ENCODE results near the gene CUL5. TPM values are rescaled to one million over a fixed set of nuclear protein-coding genes. Genes with fewer than 3 reads are reported as not detected.
A peak's percentile ranks its signal among the peaks of the same experiment; 100 is the strongest.

Gene CUL5
- polyA plus RNA-seq, 3 donors = 24.7 to 37.8 (median 36.7) TPM

- TF ChIP-seq CTCF (IDR thresholded peaks at IDR 0.05) = peak; percentile 17
- Mint-ChIP-seq H3K4me1 (peaks cover 33% of the 10 kb centered on the region), H3K9me3 (no peaks in the 10 kb centered on the region), H3K27me3 (ENCODE audit: low read depth in 3 of 3) (peaks cover 0 to 1% (median 0%) of the 10 kb centered on the region in 3 donors), H3K27ac (peak within 1 kb of the TSS in 6 of 7 donors; percentile 69 to 86 (median 78)), H3K36me3 (peaks cover 2 to 7% of the 10 kb centered on the region in 2 donors), H3K4me3 (peak within 1 kb of the TSS; percentile 94 to 98)
- intact Hi-C loops (cut with micrococcal nuclease) = loop anchor here (2.0 to 10.0 kb wide), 4 partner anchors 103 to 543 kb away; partner anchors contain the start of genes ATM (in 1 of the 2), DDX10 (in 1 of the 2), NPAT (in 1 of the 2) and RAB39A (in 1 of the 2)
- H3K79me2 ChIP-seq (ENCODE audit: insufficient read depth, low read length) = peaks cover 51% of the 10 kb centered on the region
- H4K20me1 ChIP-seq (ENCODE audit: insufficient read depth, low read length) = no peaks in the 10 kb centered on the region
- H3K36me3 ChIP-seq (replicated peaks in 1 of 2; ENCODE audit: control insufficient read depth in 1 of 2, insufficient read depth in 2 of 2, low read length in 2 of 2) = no peaks in the 10 kb centered on the region
- H2AFZ ChIP-seq (ENCODE audit: insufficient read depth, low read depth, low read length, poor library complexity, severe bottlenecking) = peak within 1 kb of the TSS; percentile 98
- DNase-seq = peak; percentile 87 to 93 (median 91)
- 2% methylated on average over 50 of the region's 73 CpGs for WGBS (ENCODE audit: insufficient coverage)
- H3K9me3 ChIP-seq (replicated peaks in 1 of 2; ENCODE audit: control insufficient read depth in 1 of 2, insufficient read depth in 1 of 2, low read length in 2 of 2) = no peaks in the 10 kb centered on the region
- H3K9ac ChIP-seq (ENCODE audit: insufficient read depth, low read length, poor library complexity, severe bottlenecking) = peak within 1 kb of the TSS; percentile 71
- no peaks in the 10 kb centered on the region for H3K27me3 ChIP-seq (ENCODE audit: control insufficient read depth in 2 of 2, insufficient read depth in 2 of 2, low read length in 2 of 2)
- H3K4me2 ChIP-seq (replicated peaks; ENCODE audit: extremely low read depth, low read length, poor library complexity, severe bottlenecking) = peak within 1 kb of the TSS; percentile 82
- peaks cover 26 to 36% of the 10 kb centered on the region in 2 donors for H3K4me1 ChIP-seq (ENCODE audit: control insufficient read depth in 1 of 2, insufficient read depth in 2 of 2, low read length in 2 of 2)
- H3K4me3 ChIP-seq (replicated peaks in 1 of 3; ENCODE audit: low read depth in 2 of 3, low read length in 3 of 3) = peak within 1 kb of the TSS; percentile 64 to 83 (median 82)
- peak within 1 kb of the TSS in 1 of 2 donors; percentile 75 for H3K27ac ChIP-seq (ENCODE audit: low read depth in 1 of 2, low read length in 2 of 2)
These were observed 112.8 kb downstream of the CUL5 start, which contains the start of gene ACAT1 for GRCh38 chr11:108121274-108122155. ACAT1 (plus strand) TSS chr11:108121567; CDS start chr11:108121607, 40 bp downstream.

DNA sequence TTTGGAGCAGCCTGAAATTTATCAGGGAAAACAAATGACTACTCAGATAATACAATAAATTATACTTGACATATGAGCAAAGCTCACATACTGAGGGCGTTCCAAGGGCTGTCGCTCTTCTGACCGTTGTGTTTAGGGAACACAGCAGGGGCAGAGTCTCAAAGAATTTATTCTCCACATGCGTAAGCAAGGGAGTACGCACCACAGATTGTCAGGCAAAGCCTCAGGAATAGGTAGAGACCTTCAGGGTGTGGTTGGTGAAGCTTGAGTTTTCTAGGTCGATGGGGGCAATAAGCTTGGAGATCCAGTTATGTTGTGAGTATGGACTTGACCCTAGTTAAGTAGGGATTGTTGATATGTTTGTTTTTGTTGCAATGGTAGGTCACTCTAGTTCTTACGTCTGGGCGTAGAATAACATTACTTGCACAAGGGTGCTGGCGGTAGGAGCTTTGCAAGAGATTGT is 113.5 kb downstream of the CUL5 start:
- Histone ChIP-seq H3K9ac (ENCODE audit: insufficient read depth, low read length, poor library complexity, severe bottlenecking) (peak overlapping the region; percentile 71), H3K4me3 (replicated peaks in 1 of 3; ENCODE audit: low read depth in 2 of 3, low read length in 3 of 3) (peak overlapping the region; percentile 64 to 83 (median 82)), H3K79me2 (ENCODE audit: insufficient read depth, low read length) (peaks cover 54% of the 10 kb centered on the region), H3K9me3 (replicated peaks in 1 of 2; ENCODE audit: control insufficient read depth in 1 of 2, insufficient read depth in 1 of 2, low read length in 2 of 2) (no peaks in the 10 kb centered on the region), H3K36me3 (replicated peaks in 1 of 2; ENCODE audit: control insufficient read depth in 1 of 2, insufficient read depth in 2 of 2, low read length in 2 of 2) (no peaks in the 10 kb centered on the region), H3K27me3 (ENCODE audit: control insufficient read depth in 2 of 2, insufficient read depth in 2 of 2, low read length in 2 of 2) (no peaks in the 10 kb centered on the region), H3K27ac (ENCODE audit: low read depth in 1 of 2, low read length in 2 of 2) (no peak overlapping the region), H3K4me1 (ENCODE audit: control insufficient read depth in 1 of 2, insufficient read depth in 2 of 2, low read length in 2 of 2) (peaks cover 26 to 36% of the 10 kb centered on the region in 2 donors), H2AFZ (ENCODE audit: insufficient read depth, low read depth, low read length, poor library complexity, severe bottlenecking) (peak overlapping the region; percentile 98), H3K4me2 (replicated peaks; ENCODE audit: extremely low read depth, low read length, poor library complexity, severe bottlenecking) (peak overlapping the region; percentile 82), H4K20me1 (ENCODE audit: insufficient read depth, low read length) (no peaks in the 10 kb centered on the region)
- H3K4me1 Mint-ChIP-seq = peaks cover 34% of the 10 kb centered on the region
- peak overlapping the region in 1 of 7 donors; percentile 73 for H3K27ac Mint-ChIP-seq
- 72% methylated on average over 8 of the region's 9 CpGs for WGBS (ENCODE audit: insufficient coverage)
- peaks cover 3 to 8% of the 10 kb centered on the region in 2 donors for H3K36me3 Mint-ChIP-seq
- peak overlapping the region; percentile 94 to 98 for H3K4me3 Mint-ChIP-seq
- H3K27me3 Mint-ChIP-seq (ENCODE audit: low read depth in 3 of 3) = peaks cover 0 to 1% (median 0%) of the 10 kb centered on the region in 3 donors
- no peak for TF ChIP-seq CTCF (IDR thresholded peaks at IDR 0.05)
- intact Hi-C loops (cut with micrococcal nuclease) = loop anchor here (5.0 to 10.0 kb wide), 3 partner anchors 103 to 543 kb away; partner anchors contain the start of genes ATM (in 1 of the 2), DDX10 (in 1 of the 2) and NPAT (in 1 of the 2)
- DNase-seq = no peak
- H3K9me3 Mint-ChIP-seq = no peaks in the 10 kb centered on the region
